ENCODE results near the gene C22orf23. TPM values are rescaled to one million over a fixed set of nuclear protein-coding genes. Genes with fewer than 3 reads are reported as not detected.

The C22orf23 gene
- total RNA-seq, 1 donor from 2014 or later, result not detected

GRCh38 chr22:37929390-37929789 lies 24.0 kb downstream of the C22orf23 start:
- peaks cover 16% of the 10 kb centered on the region for H3K36me3 Mint-ChIP-seq (ENCODE audit: low read depth, unreplicated experiment)
- peaks cover 14% of the 10 kb centered on the region for H3K36me3 ChIP-seq (ENCODE audit: insufficient read depth, low read length)
- H3K27me3 ChIP-seq (ENCODE audit: insufficient read depth, low read length), result no peaks in the 10 kb centered on the region
- H3K4me3 ChIP-seq (ENCODE audit: insufficient read depth, low read depth, low read length), result no peak overlapping the region
- TF ChIP-seq CTCF (IDR thresholded peaks at IDR 0.05; ENCODE audit: insufficient read depth, low read depth, low read length), result no peak
- no peak for TF ChIP-seq EZH2 (IDR thresholded peaks at IDR 0.05; ENCODE audit: insufficient read depth, low read length)
- peaks cover 26% of the 10 kb centered on the region for H3K4me1 Mint-ChIP-seq (ENCODE audit: low read depth, unreplicated experiment)
- H3K27ac ChIP-seq (ENCODE audit: low read depth, low read length), result no peak overlapping the region
- no peaks in the 10 kb centered on the region for H3K27me3 Mint-ChIP-seq (ENCODE audit: low read depth, unreplicated experiment)
- peaks cover 70% of the 10 kb centered on the region for H4K20me1 ChIP-seq (ENCODE audit: insufficient read depth, low read length)
- no peaks in the 10 kb centered on the region for H3K9me3 Mint-ChIP-seq (ENCODE audit: unreplicated experiment)
- no peak overlapping the region for H2AFZ ChIP-seq (ENCODE audit: low read depth, low read length)
- no peak for DNase-seq (ENCODE audit: low read depth)
- H3K79me2 ChIP-seq (ENCODE audit: insufficient read depth, low read length), result peaks cover 13% of the 10 kb centered on the region
- peaks cover 20% of the 10 kb centered on the region for H3K4me1 ChIP-seq (ENCODE audit: insufficient read depth, low read length)
- H3K27ac Mint-ChIP-seq (ENCODE audit: unreplicated experiment), result no peak overlapping the region
- no peak overlapping the region for H3K4me3 Mint-ChIP-seq (ENCODE audit: unreplicated experiment)
- no peak overlapping the region for H3K4me2 ChIP-seq (ENCODE audit: low read length)
- H3K9ac ChIP-seq (ENCODE audit: low read length), result no peak overlapping the region
- no peak for FAIRE-seq
- no peaks in the 10 kb centered on the region for H3K9me3 ChIP-seq (ENCODE audit: insufficient read depth, low read depth, low read length)

DNA sequence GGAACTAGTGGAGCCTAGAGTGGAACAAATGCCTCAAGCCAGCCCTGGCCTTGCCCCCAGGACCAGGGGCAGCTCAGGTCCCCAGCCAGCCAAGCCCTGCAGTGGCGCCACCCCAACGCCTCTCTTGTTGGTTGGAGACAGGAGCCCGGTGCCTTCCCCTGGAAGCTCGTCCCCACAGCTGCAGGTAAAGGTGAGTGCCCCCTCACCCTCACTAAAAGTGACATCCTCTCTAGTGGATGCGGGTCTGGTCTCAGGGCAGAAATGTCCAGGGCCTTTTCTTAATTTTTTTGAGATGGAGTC lies 25.8 kb downstream of the C22orf23 start:
- Histone ChIP-seq H3K79me2 (ENCODE audit: insufficient read depth, low read length) (peaks cover 13% of the 10 kb centered on the region), H2AFZ (ENCODE audit: low read depth, low read length) (no peak overlapping the region), H3K36me3 (ENCODE audit: insufficient read depth, low read length) (peaks cover 17% of the 10 kb centered on the region), H4K20me1 (ENCODE audit: insufficient read depth, low read length) (peaks cover 65% of the 10 kb centered on the region), H3K4me3 (ENCODE audit: insufficient read depth, low read depth, low read length) (no peak overlapping the region), H3K4me2 (ENCODE audit: low read length) (no peak overlapping the region), H3K27ac (ENCODE audit: low read depth, low read length) (no peak overlapping the region), H3K9me3 (ENCODE audit: insufficient read depth, low read depth, low read length) (no peaks in the 10 kb centered on the region), H3K27me3 (ENCODE audit: insufficient read depth, low read length) (no peaks in the 10 kb centered on the region), H3K4me1 (ENCODE audit: insufficient read depth, low read length) (peaks cover 6% of the 10 kb centered on the region), H3K9ac (ENCODE audit: low read length) (no peak overlapping the region)
- no peak overlapping the region for H3K4me3 Mint-ChIP-seq (ENCODE audit: unreplicated experiment)
- H3K9me3 Mint-ChIP-seq (ENCODE audit: unreplicated experiment), result no peaks in the 10 kb centered on the region
- H3K36me3 Mint-ChIP-seq (ENCODE audit: low read depth, unreplicated experiment), result peaks cover 13% of the 10 kb centered on the region
- H3K27ac Mint-ChIP-seq (ENCODE audit: unreplicated experiment), result no peak overlapping the region
- no peak for TF ChIP-seq CTCF (IDR thresholded peaks at IDR 0.05; ENCODE audit: insufficient read depth, low read depth, low read length)
- no peak for TF ChIP-seq EZH2 (IDR thresholded peaks at IDR 0.05; ENCODE audit: insufficient read depth, low read length)
- no peaks in the 10 kb centered on the region for H3K27me3 Mint-ChIP-seq (ENCODE audit: low read depth, unreplicated experiment)
- FAIRE-seq (no peak), DNase-seq (ENCODE audit: low read depth) (no peak)
- H3K4me1 Mint-ChIP-seq (ENCODE audit: low read depth, unreplicated experiment), result peaks cover 14% of the 10 kb centered on the region

- no peaks in the 10 kb centered on the region for H3K27me3 ChIP-seq (ENCODE audit: insufficient read depth, low read length)
- Mint-ChIP-seq H3K4me1 (ENCODE audit: low read depth, unreplicated experiment) (peaks cover 13% of the 10 kb centered on the region), H3K9me3 (ENCODE audit: unreplicated experiment) (no peaks in the 10 kb centered on the region), H3K27ac (ENCODE audit: unreplicated experiment) (no peak overlapping the region), H3K36me3 (ENCODE audit: low read depth, unreplicated experiment) (peaks cover 13% of the 10 kb centered on the region), H3K27me3 (ENCODE audit: low read depth, unreplicated experiment) (no peaks in the 10 kb centered on the region), H3K4me3 (ENCODE audit: unreplicated experiment) (no peak overlapping the region)
- H4K20me1 ChIP-seq (ENCODE audit: insufficient read depth, low read length), result peaks cover 59% of the 10 kb centered on the region
- H2AFZ ChIP-seq (ENCODE audit: low read depth, low read length), result no peak overlapping the region
- no peak overlapping the region for H3K9ac ChIP-seq (ENCODE audit: low read length)
- no peak overlapping the region for H3K27ac ChIP-seq (ENCODE audit: low read depth, low read length)
- no peak overlapping the region for H3K4me3 ChIP-seq (ENCODE audit: insufficient read depth, low read depth, low read length)
- no peak overlapping the region for H3K4me2 ChIP-seq (ENCODE audit: low read length)
- no peaks in the 10 kb centered on the region for H3K9me3 ChIP-seq (ENCODE audit: insufficient read depth, low read depth, low read length)
- peaks cover 15% of the 10 kb centered on the region for H3K36me3 ChIP-seq (ENCODE audit: insufficient read depth, low read length)
- H3K4me1 ChIP-seq (ENCODE audit: insufficient read depth, low read length), result peaks cover 6% of the 10 kb centered on the region
- H3K79me2 ChIP-seq (ENCODE audit: insufficient read depth, low read length), result peaks cover 13% of the 10 kb centered on the region
- no peak for DNase-seq (ENCODE audit: low read depth)
- FAIRE-seq, result no peak
- TF ChIP-seq EZH2 (IDR thresholded peaks at IDR 0.05; ENCODE audit: insufficient read depth, low read length) (no peak), CTCF (IDR thresholded peaks at IDR 0.05; ENCODE audit: insufficient read depth, low read depth, low read length) (no peak)
Observed at GRCh38 chr22:37926771-37927636, 26.4 kb downstream of the C22orf23 start.

Measured in astrocyte (in vitro differentiated cells and primary cell).